GM03348 (cell line): Measurements from ENCODE around the gene CFAP90.

Experiments
- DNase-seq: peaks from one replicate; pipeline ENCODE4 v3.0.0; 2012; ENCODE audit warnings: low spot score

Gene CFAP90, protein sequence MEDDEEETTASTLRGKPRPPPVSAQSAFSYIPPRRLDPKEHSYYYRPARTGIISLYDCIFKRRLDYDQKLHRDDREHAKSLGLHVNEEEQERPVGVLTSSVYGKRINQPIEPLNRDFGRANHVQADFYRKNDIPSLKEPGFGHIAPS

DNA sequence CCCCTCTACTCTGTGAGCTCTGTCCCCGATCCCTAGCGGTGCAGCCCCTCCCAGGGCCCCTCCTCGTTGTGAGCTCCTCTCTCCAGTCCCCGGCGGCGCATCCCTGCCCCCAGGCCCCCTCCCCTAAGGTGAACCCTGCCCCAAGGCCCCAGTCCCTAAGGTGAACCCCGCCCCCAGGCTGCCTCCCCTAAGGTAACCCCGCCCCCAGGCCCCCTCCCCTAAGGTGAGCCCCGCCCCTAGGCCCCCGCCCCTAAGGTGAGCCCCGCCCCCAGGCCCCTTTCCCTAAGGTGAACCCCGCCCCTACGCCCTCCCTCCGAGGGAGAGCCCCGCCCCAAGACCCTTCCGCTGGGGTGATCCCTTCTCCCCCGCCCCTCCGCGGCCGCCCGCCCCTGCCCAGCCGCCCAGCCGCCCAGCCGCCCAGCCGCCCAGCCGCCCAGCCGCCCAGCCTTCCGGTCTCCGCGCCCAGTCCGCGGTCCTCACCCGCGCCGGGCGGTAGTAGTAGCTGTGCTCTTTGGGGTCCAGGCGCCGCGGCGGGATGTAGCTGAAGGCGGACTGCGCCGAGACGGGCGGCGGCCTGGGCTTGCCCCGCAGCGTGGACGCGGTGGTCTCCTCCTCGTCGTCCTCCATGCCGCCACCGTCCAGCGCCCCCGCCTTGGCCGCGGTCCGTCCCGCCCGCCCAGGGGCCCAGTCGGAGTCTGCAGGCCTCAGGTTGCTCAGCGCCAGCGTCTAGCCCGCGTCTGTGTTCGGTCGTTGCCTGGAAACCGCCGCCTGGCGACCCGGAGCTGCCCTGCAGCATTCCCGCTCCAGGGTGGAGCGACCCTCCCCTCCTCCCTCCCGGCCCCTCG is at the start of gene CFAP90:
TSS of gene CFAP90 (minus strand) at position 739 of the 845 bp plus-strand sequence. CDS start at position 627, 112 bp downstream.
- peak; percentile 46 for DNase-seq

DNA sequence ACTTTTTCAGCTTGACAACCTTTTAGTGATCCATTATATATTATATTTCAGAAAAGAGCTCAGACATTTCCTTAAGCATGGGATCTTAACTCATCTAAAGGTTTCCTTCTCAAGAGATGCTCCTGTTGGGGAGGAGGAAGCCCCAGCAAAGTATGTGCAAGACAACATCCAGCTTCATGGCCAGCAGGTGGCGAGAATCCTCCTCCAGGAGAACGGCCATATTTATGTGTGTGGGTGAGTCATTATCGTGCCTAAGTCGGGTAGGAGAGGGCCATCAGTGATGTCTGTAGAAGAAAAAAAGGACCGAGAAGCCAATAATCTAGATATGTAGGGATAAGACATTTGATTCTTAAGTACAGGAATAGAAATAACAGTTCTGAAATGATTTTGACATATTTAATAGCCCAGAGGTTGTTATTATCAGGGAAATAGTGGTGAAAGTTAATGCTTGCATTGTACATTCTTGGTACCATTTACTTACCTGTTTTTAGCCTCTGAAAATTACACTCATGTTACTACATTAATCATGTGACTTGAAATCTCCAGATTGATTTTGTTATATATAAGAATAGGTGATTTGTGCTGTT is 46.2 kb upstream of the CFAP90 start:
- DNase-seq = peak; percentile 9

DNA sequence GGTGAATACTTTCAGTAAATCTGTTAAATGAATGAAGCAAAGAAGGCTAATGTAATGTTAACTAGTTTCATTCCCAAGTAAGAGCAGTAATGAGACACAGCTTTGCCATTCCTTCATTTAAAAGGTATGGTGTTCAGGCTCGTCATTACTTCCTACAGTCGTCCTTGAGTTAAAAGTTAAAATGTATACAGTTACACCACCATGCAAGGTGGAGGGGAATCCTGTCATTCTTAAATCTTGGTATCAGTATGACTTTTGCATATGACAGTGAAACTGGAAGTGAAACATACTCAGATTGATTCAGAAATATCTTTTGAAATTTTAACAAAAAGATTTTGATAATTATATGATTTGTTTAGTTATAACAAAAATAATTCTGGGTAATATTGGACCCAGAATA is 43.9 kb upstream of the CFAP90 start:
- DNase-seq = no peak

DNA sequence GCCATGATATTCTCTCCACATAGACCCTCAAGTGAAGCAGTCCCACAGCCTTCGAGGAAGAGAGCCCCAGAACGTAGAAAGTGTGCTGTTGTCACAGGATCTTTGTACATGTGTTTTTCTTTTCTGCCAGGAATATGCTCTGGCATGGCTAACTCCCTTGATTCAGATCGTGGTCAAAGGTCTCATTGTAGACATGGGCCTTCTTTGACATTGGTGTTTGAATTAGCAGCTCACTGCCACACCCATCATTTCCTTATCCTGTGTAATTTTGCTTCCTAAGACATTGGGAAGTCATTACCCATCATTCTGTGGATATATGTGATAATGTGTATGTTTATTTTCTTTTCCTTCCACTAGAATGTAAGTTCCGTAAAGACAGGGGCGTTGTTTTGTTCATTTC is 43.5 kb upstream of the CFAP90 start:
- no peak for DNase-seq

DNA sequence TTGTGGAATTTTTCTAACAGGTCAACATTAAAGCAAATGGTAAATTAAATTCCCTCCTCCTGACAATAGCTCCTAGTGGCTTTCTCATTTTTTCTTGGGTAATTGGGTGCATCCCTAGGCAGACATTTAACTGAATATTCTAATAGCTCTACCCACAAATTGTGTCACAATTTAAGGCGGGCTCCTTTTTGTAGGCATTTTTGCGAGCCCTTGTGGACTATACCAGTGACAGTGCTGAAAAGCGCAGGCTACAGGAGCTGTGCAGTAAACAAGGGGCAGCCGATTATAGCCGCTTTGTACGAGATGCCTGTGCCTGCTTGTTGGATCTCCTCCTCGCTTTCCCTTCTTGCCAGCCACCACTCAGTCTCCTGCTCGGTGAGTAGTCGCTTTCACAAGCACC is 38.0 kb upstream of the CFAP90 start:
- DNase-seq = no peak

DNA sequence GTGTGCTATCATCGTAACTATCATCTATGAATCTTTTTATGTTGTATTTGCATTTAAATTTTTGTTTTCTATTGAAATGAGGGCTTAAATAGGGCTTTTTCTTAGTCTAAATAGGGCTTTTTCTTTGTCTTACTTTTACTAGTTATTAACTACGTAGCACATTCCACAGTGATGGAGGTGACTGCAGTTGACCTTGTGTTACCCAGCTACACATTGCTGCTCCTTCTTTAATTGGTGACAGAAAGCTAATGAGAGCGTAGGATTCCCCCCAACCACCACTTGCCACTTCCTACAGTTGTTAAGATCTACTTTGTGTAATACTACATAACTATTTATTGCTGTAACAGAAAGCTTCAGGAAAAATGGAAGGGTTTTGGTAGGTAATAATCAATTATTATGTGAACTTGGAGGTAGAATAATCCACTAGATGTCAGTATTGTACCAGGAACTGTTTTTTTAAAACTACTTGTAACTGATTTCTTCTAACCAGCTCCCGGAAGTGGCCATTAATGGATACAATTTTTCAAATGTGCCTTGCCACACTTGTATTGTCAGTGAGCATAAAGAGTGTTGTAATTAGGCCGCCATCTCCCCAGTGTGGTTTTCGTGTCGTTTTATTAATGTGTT is 36.0 kb upstream of the CFAP90 start:
- DNase-seq = peak; percentile 66

DNA sequence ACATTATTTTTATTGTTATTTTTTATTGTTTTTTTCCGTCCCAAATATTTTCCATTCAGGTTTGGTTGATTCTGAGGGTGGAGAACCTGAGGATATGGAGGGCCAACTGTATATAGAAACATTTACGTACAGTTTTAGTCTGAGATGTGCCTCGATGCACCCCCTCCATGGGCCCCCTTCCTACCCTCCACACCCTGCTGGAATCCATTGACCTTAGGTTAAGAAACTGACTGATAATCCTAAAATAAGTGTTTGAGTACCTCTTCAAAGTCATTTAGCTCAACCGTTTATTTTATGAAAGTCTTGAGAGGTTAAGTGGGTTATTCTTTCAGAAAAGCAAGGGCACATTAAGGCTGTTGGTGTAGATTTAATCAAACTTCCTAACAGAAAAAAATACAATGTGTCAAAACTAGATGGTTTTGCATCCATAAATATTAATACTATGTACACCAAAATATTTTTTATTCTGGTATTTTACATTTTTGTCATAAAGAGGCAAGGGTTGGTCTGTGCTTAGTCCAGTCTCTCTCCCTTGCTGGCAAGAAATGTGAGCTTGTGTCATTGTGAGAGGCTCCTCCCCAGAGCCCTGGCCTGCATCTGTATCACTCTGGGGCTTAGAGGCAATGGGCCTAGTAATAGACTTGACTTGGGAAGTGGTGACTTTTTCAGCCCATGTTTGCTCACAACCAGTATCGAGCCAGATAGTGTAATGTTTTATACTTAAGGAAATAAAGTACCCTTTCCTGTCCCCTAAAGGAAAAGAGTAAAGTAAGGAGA is 33.7 kb upstream of the CFAP90 start:
- DNase-seq = no peak

DNA sequence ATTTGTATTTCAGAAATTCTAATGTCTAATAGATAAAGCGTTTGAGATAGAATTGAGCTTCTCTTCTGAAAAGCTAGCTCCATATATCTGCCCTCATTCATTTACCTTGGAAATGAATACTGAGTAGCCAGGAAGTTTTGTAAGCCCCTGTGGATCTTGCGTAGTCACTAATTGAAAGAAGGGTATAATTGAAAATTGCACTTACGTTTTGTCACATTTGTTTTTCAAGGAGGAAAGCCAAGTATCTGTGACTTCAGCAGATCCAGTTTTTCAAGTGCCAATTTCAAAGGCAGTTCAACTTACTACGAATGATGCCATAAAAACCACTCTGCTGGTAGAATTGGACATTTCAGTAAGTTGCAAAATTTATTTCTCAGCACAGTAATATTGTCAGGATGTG is 32.0 kb upstream of the CFAP90 start:
- DNase-seq = no peak

DNA sequence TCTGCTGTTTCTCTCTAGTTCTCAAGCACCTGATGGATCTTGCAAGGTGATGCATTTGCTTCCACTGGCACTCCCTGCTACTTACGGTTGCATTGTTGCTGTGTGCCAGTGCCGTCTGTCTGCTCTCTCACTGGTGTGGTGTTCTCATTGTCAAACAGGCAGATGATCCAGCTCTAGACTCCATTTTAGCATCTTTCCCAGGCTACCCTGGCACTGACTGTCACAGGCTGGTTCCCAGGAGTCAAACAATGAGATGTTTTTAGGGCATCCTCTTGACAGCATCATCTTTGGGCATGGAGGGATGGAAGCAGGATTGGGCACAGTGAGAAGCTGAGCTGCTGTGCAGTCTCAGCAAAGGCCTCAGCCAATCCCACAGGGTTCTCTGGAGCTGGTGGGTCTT is 30.9 kb upstream of the CFAP90 start:
- no peak for DNase-seq

DNA sequence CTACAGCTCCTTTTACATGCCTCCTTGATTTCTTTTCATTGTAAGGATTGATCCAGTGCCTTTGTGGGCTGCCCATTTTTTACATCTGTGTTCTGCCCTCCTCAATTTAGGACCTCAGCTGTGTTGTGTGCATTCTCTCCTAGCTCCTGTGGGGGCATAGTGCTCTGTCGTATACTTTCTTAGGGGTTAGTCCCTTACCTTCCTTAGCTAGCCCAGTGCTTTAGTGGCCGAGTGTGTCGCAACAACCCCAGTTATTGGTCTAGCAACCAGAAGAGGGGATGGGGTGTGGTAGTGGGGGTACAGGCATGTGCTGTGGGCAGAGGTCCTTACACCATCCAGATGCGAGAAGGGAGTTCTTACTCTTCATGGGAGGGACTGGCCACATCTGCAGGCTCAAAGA is 30.2 kb upstream of the CFAP90 start:
- DNase-seq = no peak

DNA sequence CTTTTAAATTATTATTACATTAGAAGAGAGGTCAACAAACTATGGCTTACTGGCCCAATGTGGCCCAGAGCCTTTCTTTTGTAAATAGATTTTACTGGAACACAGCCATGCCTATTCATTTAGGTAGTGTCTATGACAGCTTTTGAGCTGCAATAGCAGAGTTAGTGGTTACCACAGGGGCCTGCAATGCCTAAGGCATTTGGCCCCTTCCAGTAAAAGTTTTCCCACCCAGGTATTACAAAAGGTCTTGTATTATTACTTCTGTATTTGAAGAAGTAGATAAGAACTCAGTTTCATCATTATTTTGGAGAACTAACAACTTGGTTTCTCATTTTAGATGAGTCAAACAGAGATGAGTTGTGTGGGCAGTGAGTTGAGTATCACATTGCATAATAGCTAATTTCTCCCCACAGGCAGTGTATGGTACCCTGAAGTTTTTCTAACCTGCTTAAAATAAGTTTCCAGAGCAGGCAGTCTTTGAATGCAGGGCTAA is 27.5 kb upstream of the CFAP90 start:
- peak; percentile 48 for DNase-seq

DNA sequence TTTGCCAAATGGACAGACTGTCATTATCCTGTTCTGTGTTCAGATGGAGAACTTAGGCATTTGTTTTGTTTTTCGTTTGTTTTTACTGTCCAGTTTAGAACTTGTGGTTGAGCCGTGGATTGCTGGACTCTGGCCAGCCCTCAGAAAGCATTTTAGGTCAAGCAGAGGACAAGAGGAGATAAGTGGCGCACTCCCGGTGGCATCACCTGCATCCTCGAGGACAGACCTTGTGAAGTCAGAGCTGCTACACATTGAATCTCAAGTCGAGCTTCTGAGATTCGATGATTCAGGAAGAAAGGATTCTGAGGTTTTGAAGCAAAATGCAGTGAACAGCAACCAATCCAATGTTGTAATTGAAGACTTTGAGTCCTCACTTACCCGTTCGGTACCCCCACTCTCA is 26.9 kb upstream of the CFAP90 start:
- no peak for DNase-seq

DNA sequence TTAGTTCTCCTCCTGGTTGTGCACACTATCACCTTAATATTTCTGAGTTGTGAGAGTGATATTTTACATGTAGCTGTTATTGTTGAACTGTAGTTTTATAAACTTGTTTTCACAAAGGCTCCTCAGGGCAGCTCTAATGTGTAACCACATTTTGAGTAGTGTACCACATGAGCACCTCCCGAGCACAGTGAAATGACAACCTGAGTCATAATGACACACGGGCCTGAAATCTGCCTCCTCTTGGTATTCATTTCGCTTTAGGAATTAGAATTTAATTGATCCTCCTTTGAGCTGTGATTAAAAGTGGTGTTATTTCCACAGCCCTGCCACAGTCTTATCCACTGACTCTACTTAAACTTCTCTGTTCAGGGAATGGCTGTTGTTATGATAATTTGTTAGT is 25.9 kb upstream of the CFAP90 start:
- peak; percentile 35 for DNase-seq

DNA sequence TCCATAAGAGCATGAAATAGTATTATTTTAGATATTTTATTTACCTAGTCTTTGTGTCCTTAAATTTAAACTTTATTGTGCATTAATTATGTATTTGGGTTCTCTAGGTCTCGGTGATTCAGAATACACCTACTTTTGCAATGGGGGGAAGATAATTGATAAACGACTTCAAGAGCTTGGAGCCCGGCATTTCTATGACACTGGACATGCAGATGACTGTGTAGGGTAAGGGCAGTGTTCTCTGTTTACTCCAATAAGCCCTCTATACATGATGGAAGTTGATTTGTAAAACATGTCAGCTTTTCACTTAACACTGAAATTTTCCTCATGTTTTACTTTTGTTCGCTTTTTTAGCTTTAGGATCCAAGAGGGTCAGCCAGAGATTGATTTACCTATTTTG is 24.2 kb upstream of the CFAP90 start:
- DNase-seq = no peak

DNA sequence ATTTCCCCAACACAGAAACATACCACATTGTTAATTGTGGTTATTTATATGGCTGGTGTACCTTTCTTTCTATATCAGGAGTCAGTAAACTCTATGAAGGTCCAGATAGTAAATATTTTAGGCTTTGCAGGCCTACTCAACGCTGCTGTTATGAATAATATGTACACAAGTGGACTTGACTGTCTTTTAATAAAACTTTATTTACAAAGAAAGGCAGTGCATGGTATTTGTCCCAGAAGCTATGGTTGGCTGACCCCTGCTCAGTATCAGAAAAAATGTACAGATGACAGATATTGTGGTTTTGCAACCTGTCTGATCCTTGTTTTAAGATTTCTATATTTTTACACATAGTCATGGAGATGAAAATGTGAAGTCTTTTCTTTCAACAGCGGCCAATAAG is 23.7 kb upstream of the CFAP90 start:
- DNase-seq = no peak

DNA sequence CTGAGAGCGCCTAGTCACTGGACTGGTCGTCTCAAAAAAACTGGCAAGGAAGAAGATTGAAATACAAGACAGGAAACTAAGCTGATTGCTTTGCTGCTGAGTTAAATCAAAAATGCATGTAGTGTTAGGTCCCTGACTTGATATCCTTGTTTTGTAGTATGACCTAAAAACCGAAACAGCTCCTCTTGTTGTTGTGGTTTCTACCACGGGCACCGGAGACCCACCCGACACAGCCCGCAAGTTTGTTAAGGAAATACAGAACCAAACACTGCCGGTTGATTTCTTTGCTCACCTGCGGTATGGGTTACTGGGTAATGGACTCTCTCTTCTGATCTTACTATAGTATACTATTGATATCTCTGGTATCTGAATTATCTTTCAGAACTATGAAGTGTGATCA is 22.3 kb upstream of the CFAP90 start:
- no peak for DNase-seq

DNA sequence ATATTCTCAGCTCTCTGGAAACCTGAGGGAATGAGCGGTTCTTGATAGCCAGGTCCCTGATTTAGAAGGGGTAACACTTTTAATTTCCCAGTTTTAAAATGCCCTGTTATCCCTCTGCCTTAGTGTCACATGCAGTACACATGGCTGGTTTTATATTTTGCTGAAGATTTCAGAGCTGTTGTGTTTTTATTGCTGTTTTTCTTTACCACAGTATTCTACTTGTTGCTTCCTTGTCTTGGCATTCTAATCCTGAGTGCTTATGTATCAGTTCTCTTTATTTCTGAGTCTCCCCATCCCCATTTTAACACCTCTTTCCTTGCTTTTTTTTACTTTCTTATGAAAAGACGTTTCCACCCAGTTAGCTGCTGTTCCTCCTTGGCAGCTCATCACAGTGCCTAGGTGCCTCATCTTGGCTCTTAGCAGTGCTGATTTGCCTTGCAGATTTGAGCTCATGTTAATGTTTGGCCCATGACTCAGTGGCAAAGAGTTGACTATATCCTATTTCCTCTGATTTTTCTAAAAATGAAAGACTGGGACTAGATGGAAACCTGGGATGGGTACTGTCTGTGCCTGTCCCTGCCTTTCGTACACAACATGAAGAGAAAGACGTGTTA is 21.7 kb upstream of the CFAP90 start:
- DNase-seq = no peak

DNA sequence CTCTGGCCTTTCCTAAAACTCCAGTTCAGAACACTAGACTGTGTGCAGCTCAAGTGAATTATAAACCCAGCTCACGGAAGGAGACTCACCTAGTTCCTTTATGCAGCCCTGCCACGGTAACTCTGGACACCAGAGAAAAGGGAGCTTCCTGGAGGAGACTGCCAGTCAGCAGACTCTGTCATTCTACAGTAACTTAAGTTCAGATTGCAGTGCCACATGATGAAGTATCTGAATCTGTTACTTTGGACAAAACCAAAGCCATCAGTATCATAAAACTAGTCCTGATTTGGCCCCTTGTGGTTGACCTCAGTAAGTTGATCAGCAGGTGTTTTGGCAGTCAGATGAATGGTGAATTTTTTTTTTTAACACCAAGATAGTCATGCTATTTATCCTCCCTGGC is 20.7 kb upstream of the CFAP90 start:
- no peak for DNase-seq

DNA sequence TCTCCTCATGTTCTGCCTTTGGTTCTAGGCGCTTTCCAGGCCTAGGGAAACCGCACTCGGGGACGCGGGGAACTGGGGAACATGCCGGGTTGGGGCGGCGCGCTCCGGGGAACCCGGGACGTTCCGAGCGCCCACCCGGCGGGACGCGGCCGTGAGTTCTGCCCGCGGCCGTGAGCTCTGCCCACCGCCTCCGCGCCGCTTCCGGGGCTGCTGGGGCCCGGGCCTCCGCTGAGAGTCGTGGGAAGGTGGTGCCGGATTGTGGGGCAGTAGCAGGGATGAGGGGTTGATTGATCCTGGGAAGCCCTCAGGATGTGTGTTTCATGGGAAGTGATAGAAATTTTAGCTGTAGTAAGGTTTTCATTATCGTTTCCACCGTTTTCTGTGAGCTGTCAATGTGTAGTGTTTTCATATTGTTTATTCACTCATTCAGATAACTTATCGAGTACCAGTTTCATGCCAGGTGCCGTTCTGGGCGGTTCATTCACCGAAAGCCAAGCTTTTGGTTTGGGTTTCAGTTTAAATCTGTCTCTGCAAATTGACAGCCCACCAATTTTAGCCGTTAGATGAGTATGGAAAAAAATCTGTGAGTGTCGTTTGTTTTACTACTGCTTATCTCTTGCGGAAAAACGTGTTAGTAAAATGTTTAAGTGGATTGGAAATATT is 18.7 kb upstream of the CFAP90 start:
- DNase-seq = peak; percentile 65

DNA sequence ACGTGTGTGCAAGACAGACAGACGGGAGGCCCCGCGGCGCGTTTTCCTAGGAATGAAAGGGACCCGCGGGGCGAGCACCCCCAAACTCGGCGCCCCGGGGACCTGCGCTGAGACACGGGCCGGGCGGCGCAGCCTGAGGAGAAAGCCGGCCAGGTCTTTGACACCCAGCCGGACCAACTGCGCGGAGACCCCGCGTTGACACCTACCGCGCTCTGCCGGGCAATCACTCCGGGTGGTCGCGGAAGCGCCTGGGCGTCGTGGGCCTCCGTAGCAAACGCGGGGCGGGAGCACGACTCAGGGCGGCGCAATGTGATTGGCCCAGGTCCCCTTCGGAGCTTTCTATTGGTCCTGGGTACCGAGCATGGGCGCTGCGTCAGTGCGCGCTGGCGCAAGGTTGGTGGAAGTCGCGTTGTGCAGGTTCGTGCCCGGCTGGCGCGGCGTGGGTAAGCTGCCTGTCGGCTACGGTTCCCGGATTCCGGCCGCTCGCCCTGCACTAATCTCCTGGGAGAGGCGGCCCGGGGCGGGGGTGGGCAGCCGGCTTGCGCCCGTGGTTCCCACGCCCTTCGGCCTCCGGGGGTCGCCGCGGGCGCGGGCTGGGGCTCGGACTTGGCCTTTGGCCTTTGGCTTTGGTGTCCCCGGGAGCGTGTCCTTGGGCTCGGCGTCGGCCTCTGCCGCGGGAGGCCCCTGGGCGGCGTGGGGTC is 18.0 kb upstream of the CFAP90 start, which contains the start of the genes FASTKD3 and MTRR:
TSS of gene FASTKD3 (minus strand) at position 259 of the 701 bp plus-strand sequence. CDS start 948 bp downstream, outside the sequence.
TSS of gene MTRR (plus strand) at position 376 of the 701 bp plus-strand sequence. CDS start 1,647 bp downstream, outside the sequence.
- DNase-seq = peak; percentile 98
